Rectal smooth muscle tissue (tissue), 1 donor: ENCODE data around the gene ALDH1L1.

Experiments used
- H3K27ac ChIP-seq: one replicate; pipeline ENCODE4 v1.7.0; 2013; ENCODE audit warnings: low read depth, low read length, inconsistent platforms
- H3K27me3 ChIP-seq: one replicate; pipeline ENCODE4 v1.7.0; 2013; ENCODE audit warnings: low read length; ENCODE audit not compliant: control insufficient read depth, insufficient read depth
- H3K36me3 ChIP-seq: one replicate; pipeline ENCODE4 v1.7.0; 2013; ENCODE audit warnings: low read length; ENCODE audit not compliant: control insufficient read depth, insufficient read depth
- H3K4me1 ChIP-seq: one replicate; pipeline ENCODE4 v1.7.0; 2013; ENCODE audit warnings: low read length; ENCODE audit not compliant: control insufficient read depth, insufficient read depth
- H3K4me3 ChIP-seq: one replicate; pipeline ENCODE4 v1.7.0; 2013; ENCODE audit warnings: low read length
- H3K9ac ChIP-seq: one replicate; pipeline ENCODE4 v1.7.0; 2013; ENCODE audit warnings: low read length

The ALDH1L1 gene

GRCh38 chr3:126180477-126181397 lies at the start of gene ALDH1L1:
Gene ALDH1L1, minus strand, starts transcription at chr3:126180586. Its CDS starts 19,607 bp downstream, at chr3:126160979.
- H3K27me3 ChIP-seq = no peaks in the 10 kb centered on the region
- peak within 1 kb of the TSS; percentile 49 for H3K27ac ChIP-seq
- H3K4me1 ChIP-seq = peaks cover 5% of the 10 kb centered on the region
- peak within 1 kb of the TSS; percentile 69 for H3K4me3 ChIP-seq
- no peaks in the 10 kb centered on the region for H3K36me3 ChIP-seq
- H3K9ac ChIP-seq = no peak within 1 kb of the TSS

GRCh38 chr3:126226374-126226773 lies 46.0 kb upstream of the ALDH1L1 start:
- Histone ChIP-seq H3K4me3 (no peak overlapping the region), H3K36me3 (no peaks in the 10 kb centered on the region), H3K4me1 (no peaks in the 10 kb centered on the region), H3K27me3 (no peaks in the 10 kb centered on the region), H3K9ac (no peak overlapping the region), H3K27ac (no peak overlapping the region)

- Histone ChIP-seq H3K27me3 (peaks cover 4% of the 10 kb centered on the region), H3K9ac (no peak overlapping the region), H3K36me3 (no peaks in the 10 kb centered on the region), H3K4me1 (no peaks in the 10 kb centered on the region), H3K4me3 (no peak overlapping the region), H3K27ac (no peak overlapping the region)
Observed at GRCh38 chr3:126216416-126216815, 36.0 kb upstream of the ALDH1L1 start.

GRCh38 chr3:126213379-126214028 lies 33.1 kb upstream of the ALDH1L1 start:
- Histone ChIP-seq H3K4me3 (peak overlapping the region; percentile 69), H3K36me3 (no peaks in the 10 kb centered on the region), H3K4me1 (no peaks in the 10 kb centered on the region), H3K9ac (no peak overlapping the region), H3K27ac (no peak overlapping the region), H3K27me3 (peaks cover 4% of the 10 kb centered on the region)

- H3K27me3 ChIP-seq = peaks cover 4% of the 10 kb centered on the region
- no peaks in the 10 kb centered on the region for H3K36me3 ChIP-seq
- peak overlapping the region; percentile 69 for H3K4me3 ChIP-seq
- H3K9ac ChIP-seq = no peak overlapping the region
- H3K27ac ChIP-seq = no peak overlapping the region
- H3K4me1 ChIP-seq = no peaks in the 10 kb centered on the region
Observed at GRCh38 chr3:126212620-126213378, 32.4 kb upstream of the ALDH1L1 start.

GRCh38 chr3:126212250-126212619 lies 31.8 kb upstream of the ALDH1L1 start:
- no peak overlapping the region for H3K9ac ChIP-seq
- H3K27ac ChIP-seq = no peak overlapping the region
- H3K4me3 ChIP-seq = peak overlapping the region; percentile 69
- H3K4me1 ChIP-seq = no peaks in the 10 kb centered on the region
- peaks cover 4% of the 10 kb centered on the region for H3K27me3 ChIP-seq
- H3K36me3 ChIP-seq = no peaks in the 10 kb centered on the region

- Histone ChIP-seq H3K27ac (no peak overlapping the region), H3K27me3 (peaks cover 4% of the 10 kb centered on the region), H3K4me3 (no peak overlapping the region), H3K9ac (no peak overlapping the region), H3K36me3 (no peaks in the 10 kb centered on the region), H3K4me1 (no peaks in the 10 kb centered on the region)
Observed at GRCh38 chr3:126211569-126211968, 31.2 kb upstream of the ALDH1L1 start.

GRCh38 chr3:126210606-126211005 lies 30.2 kb upstream of the ALDH1L1 start:
- H3K27me3 ChIP-seq = peaks cover 4% of the 10 kb centered on the region
- H3K36me3 ChIP-seq = no peaks in the 10 kb centered on the region
- no peak overlapping the region for H3K27ac ChIP-seq
- H3K9ac ChIP-seq = no peak overlapping the region
- no peaks in the 10 kb centered on the region for H3K4me1 ChIP-seq
- H3K4me3 ChIP-seq = no peak overlapping the region

- Histone ChIP-seq H3K27me3 (peaks cover 6% of the 10 kb centered on the region), H3K9ac (no peak overlapping the region), H3K36me3 (no peaks in the 10 kb centered on the region), H3K4me3 (no peak overlapping the region), H3K4me1 (no peaks in the 10 kb centered on the region), H3K27ac (no peak overlapping the region)
Observed at GRCh38 chr3:126209741-126210140, 29.4 kb upstream of the ALDH1L1 start.

GRCh38 chr3:126208606-126209256 lies 28.3 kb upstream of the ALDH1L1 start:
- Histone ChIP-seq H3K4me3 (no peak overlapping the region), H3K4me1 (no peaks in the 10 kb centered on the region), H3K36me3 (no peaks in the 10 kb centered on the region), H3K27me3 (peaks cover 2% of the 10 kb centered on the region), H3K9ac (no peak overlapping the region), H3K27ac (no peak overlapping the region)

- no peak overlapping the region for H3K9ac ChIP-seq
- H3K4me3 ChIP-seq = no peak overlapping the region
- H3K27me3 ChIP-seq = peaks cover 2% of the 10 kb centered on the region
- H3K4me1 ChIP-seq = no peaks in the 10 kb centered on the region
- no peak overlapping the region for H3K27ac ChIP-seq
- H3K36me3 ChIP-seq = no peaks in the 10 kb centered on the region
Observed at GRCh38 chr3:126208182-126208581, 27.8 kb upstream of the ALDH1L1 start.

GRCh38 chr3:126207166-126207565 lies 26.8 kb upstream of the ALDH1L1 start:
- H3K36me3 ChIP-seq = no peaks in the 10 kb centered on the region
- H3K4me3 ChIP-seq = no peak overlapping the region
- no peaks in the 10 kb centered on the region for H3K4me1 ChIP-seq
- H3K9ac ChIP-seq = no peak overlapping the region
- peaks cover 2% of the 10 kb centered on the region for H3K27me3 ChIP-seq
- no peak overlapping the region for H3K27ac ChIP-seq
